GM23338 (cell line): ENCODE data around the gene ARHGAP28.

Experiments used
- CREB1 ChIP-seq: fragments of 250-450 bp; sonication (Bioruptor Pico); IDR thresholded peaks from 2 replicates; pipeline ENCODE4 v1.5.0; 2020; ENCODE audit warnings: low read depth, mild to moderate bottlenecking, moderate library complexity
- CTCF ChIP-seq, 2 experiments: fragments of 200-600 bp in 1 of 2; sonication (generic) in 1 of 2; conservative IDR thresholded peaks; 2 replicates each; pipeline versions ENCODE4 v1.5.1 to v1.6.1; 2016 to 2017; ENCODE audit warnings: antibody characterized with exemption in 2 of 2, low read depth in 2 of 2, mild to moderate bottlenecking in 2 of 2, moderate library complexity in 1 of 2
- ETS1 ChIP-seq: IDR thresholded peaks from 2 replicates; pipeline ENCODE4 v1.6.1; 2016; ENCODE audit warnings: antibody characterized with exemption
- EZH2 ChIP-seq: fragments of 200-600 bp; sonication (generic); IDR thresholded peaks from one replicate; pipeline ENCODE4 v1.8.0; 2017; ENCODE audit warnings: antibody characterized with exemption, mild to moderate bottlenecking, low read depth; ENCODE audit not compliant: unreplicated experiment
- EZH2phosphoT487 ChIP-seq: fragments of 200-600 bp; sonication (generic); IDR thresholded peaks from one replicate; pipeline ENCODE4 v1.8.1; 2018; ENCODE audit warnings: antibody characterized with exemption; ENCODE audit not compliant: unreplicated experiment
- JUNB ChIP-seq: IDR thresholded peaks from one replicate; pipeline ENCODE4 v1.6.1; 2016; ENCODE audit warnings: antibody characterized with exemption; ENCODE audit not compliant: unreplicated experiment
- POLR2AphosphoS5 ChIP-seq: IDR thresholded peaks from 2 replicates; pipeline ENCODE4 v1.6.1; 2016; ENCODE audit warnings: antibody characterized with exemption, low read depth
- REST ChIP-seq: IDR thresholded peaks from one replicate; pipeline ENCODE4 v1.6.1; 2018; ENCODE audit warnings: antibody characterized with exemption; ENCODE audit not compliant: unreplicated experiment
- STAT1 ChIP-seq: IDR thresholded peaks from one replicate; pipeline ENCODE4 v1.6.1; 2016; ENCODE audit warnings: antibody characterized with exemption; ENCODE audit not compliant: unreplicated experiment
- ZNF331 ChIP-seq: fragments of 250-450 bp; sonication (Bioruptor Pico); IDR thresholded peaks from 2 replicates; pipeline ENCODE4 v1.5.0; 2020; ENCODE audit warnings: low read depth, mild to moderate bottlenecking, moderate library complexity

- no peak for TF ChIP-seq POLR2AphosphoS5
- TF ChIP-seq EZH2, result no peak
- no peak for TF ChIP-seq CTCF (conservative IDR thresholded peaks at IDR 0.05; ENCODE audit: low read depth in 2 of 2)
- no peak for TF ChIP-seq EZH2phosphoT487
- TF ChIP-seq CREB1, result no peak
- TF ChIP-seq JUNB, result no peak
- TF ChIP-seq ETS1, result no peak
- TF ChIP-seq STAT1, result no peak
- TF ChIP-seq REST, result no peak
- TF ChIP-seq ZNF331 (CRISPR knock-in tag), result no peak
Observed at GRCh38 chr18:6955304-6955703, 225.8 kb downstream of the ARHGAP28 start.
